Aorta (tissue), 5 donors: Measurements from ENCODE around the gene ZFAND3. TPM values are rescaled to one million over a fixed set of nuclear protein-coding genes. Genes with fewer than 3 reads are reported as not detected.
"Not testable (repeated sequence)": the region's sequence is repeated elsewhere in the genome, so short reads cannot be mapped to it uniquely, and the experiment has no call there.

Experiments used
- ATAC-seq: fragments of 200-7000 bp; cut with Tn5 transposase; one replicate; pipeline ENCODE4 v1.9.1; 2022; ENCODE audit warnings: moderate library complexity; ENCODE audit not compliant: low FRiP score
- DNase-seq, 2 donors: peaks; one replicate each; pipeline ENCODE4 v3.0.0-alpha.2; 2020
- H3K27ac ChIP-seq, 2 donors: one replicate each; pipeline ENCODE4 v1.5.1; 2013; ENCODE audit warnings: low read length in 2 of 2, mild to moderate bottlenecking in 2 of 2, moderate library complexity in 2 of 2, control low read depth in 1 of 2, inconsistent platforms in 1 of 2, low read depth in 1 of 2
- H3K27me3 ChIP-seq, 2 donors: one replicate each; pipeline ENCODE4 v1.6.1; 2013; ENCODE audit warnings: control low read depth in 1 of 2, low read length in 1 of 2, mild to moderate bottlenecking in 1 of 2, moderate library complexity in 1 of 2; ENCODE audit not compliant: insufficient read depth in 2 of 2, control insufficient read depth in 1 of 2
- H3K36me3 ChIP-seq, 2 donors: one replicate each; pipeline ENCODE4 v1.6.1; 2013; ENCODE audit warnings: control low read depth in 1 of 2, low read length in 1 of 2, mild to moderate bottlenecking in 1 of 2; ENCODE audit not compliant: insufficient read depth in 2 of 2, control insufficient read depth in 1 of 2
- H3K4me1 ChIP-seq, 2 donors: one replicate each; pipeline ENCODE4 v1.6.1; 2013; ENCODE audit warnings: low read length in 2 of 2, control low read depth in 1 of 2, mild to moderate bottlenecking in 1 of 2, moderate library complexity in 1 of 2; ENCODE audit not compliant: insufficient read depth in 2 of 2, control insufficient read depth in 1 of 2
- H3K4me3 ChIP-seq, 2 donors: one replicate each; pipeline ENCODE4 v1.5.1; 2013; ENCODE audit warnings: low read length in 2 of 2, control low read depth in 1 of 2, mild to moderate bottlenecking in 1 of 2
- H3K9me3 ChIP-seq: one replicate; pipeline ENCODE4 v1.6.1; 2013; ENCODE audit warnings: mild to moderate bottlenecking, low read length; ENCODE audit not compliant: control insufficient read depth
- WGBS, 2 donors: extraction: QIAGEN DNeasy Blood & Tissue Kit; methylation state at CpG; one replicate each; pipeline ENCODE4 v1.1.7; 2013; 5-methylcytosine and 5-hydroxymethylcytosine counted together
- intact Hi-C, 2 donors: fragments of 100-400 bp; cut with DNase I; formaldehyde crosslinking; loops; one replicate each; pipeline versions ENCODE4 v1.14.2 to v1.15.0; 2022
- polyA plus RNA-seq, 2 donors: library from polyadenylated mRNA; stranded (reverse); fragments of 200-250 nt; gene quantifications; one replicate each; pipeline ENCODE4 v1.2.3, GENCODE V29; 2013
- total RNA-seq, 2 donors: library from RNA; stranded (reverse); fragmentation: NEBNext Ultra II Directional; extraction: Animal tissue kit (Norgen Biotek cat#: 25700); gene quantifications; one replicate each; pipeline ENCODE4 v1.2.1, GENCODE V29; 2021
- donor health status: healthy with polysubstance abuse.
- donor health status: Bipolar disorder and iron deficiency.
- donor health status: DM: no; HTN: no; CAD: no.
- donor health status: DM: no; HTN: no; CAD: no.
- donor health status: DM: yes; HTN: yes; CAD: no.

ZFAND3 gene
- total and polyA plus RNA-seq, 4 donors: 29.6 to 86.0 (median 65.1) TPM

- intact Hi-C loops: no loop called here
- H3K27me3 ChIP-seq: no peaks in the 10 kb centered on the region
- ATAC-seq (no peak), DNase-seq (no peak)
- 65 to 76% methylated on average over 1 of the region's 1 CpG for WGBS, 2 donors
- no peak overlapping the region for H3K27ac ChIP-seq
- H3K4me1 ChIP-seq: peaks cover 7 to 16% of the 10 kb centered on the region in 2 donors
- H3K4me3 ChIP-seq: no peak overlapping the region
- H3K36me3 ChIP-seq: no peaks in the 10 kb centered on the region
- H3K9me3 ChIP-seq: no peaks in the 10 kb centered on the region
Observed at GRCh38 chr6:37987018-37987417, 167.5 kb downstream of the ZFAND3 start.

- WGBS, 2 donors: 61% methylated on average over 2 of the region's 2 CpGs
Observed at GRCh38 chr6:37987559-37987958, 168.0 kb downstream of the ZFAND3 start.

GRCh38 chr6:37988127-37988526 is 168.6 kb downstream of the ZFAND3 start:
- intact Hi-C loops: no loop called here
- H3K36me3 ChIP-seq: no peaks in the 10 kb centered on the region
- DNase-seq (no peak), ATAC-seq (no peak)
- no peak overlapping the region for H3K27ac ChIP-seq
- H3K9me3 ChIP-seq: no peaks in the 10 kb centered on the region
- H3K4me3 ChIP-seq: no peak overlapping the region
- H3K27me3 ChIP-seq: no peaks in the 10 kb centered on the region
- 32 to 64% methylated on average over 2 of the region's 2 CpGs for WGBS, 2 donors
- peaks cover 7 to 14% of the 10 kb centered on the region in 2 donors for H3K4me1 ChIP-seq

More at GRCh38 chr6:37987559-37987958, 168.0 kb downstream of the ZFAND3 start:
- H3K9me3 ChIP-seq: no peaks in the 10 kb centered on the region
- H3K27me3 ChIP-seq: no peaks in the 10 kb centered on the region
- intact Hi-C loops: no loop called here
- no peaks in the 10 kb centered on the region for H3K36me3 ChIP-seq
- ATAC-seq: no peak
- peaks cover 7 to 15% of the 10 kb centered on the region in 2 donors for H3K4me1 ChIP-seq
- no peak for DNase-seq
- peak overlapping the region in 1 of 2 donors; percentile 33 for H3K27ac ChIP-seq
- H3K4me3 ChIP-seq: no peak overlapping the region

GRCh38 chr6:37988696-37989095 is 169.2 kb downstream of the ZFAND3 start:
- Histone ChIP-seq H3K27ac (no peak overlapping the region), H3K27me3 (no peaks in the 10 kb centered on the region), H3K4me3 (no peak overlapping the region), H3K9me3 (no peaks in the 10 kb centered on the region), H3K36me3 (no peaks in the 10 kb centered on the region), H3K4me1 (peaks cover 7 to 14% of the 10 kb centered on the region in 2 donors)
- DNase-seq (no peak), ATAC-seq (no peak)
- intact Hi-C loops: no loop called here
- 19 to 28% methylated on average over 3 of the region's 3 CpGs for WGBS, 2 donors

- H3K4me1 ChIP-seq: peaks cover 7 to 17% of the 10 kb centered on the region in 2 donors
- H3K27me3 ChIP-seq: no peaks in the 10 kb centered on the region
- no peak for DNase-seq
- no peak overlapping the region for H3K4me3 ChIP-seq
- H3K9me3 ChIP-seq: no peaks in the 10 kb centered on the region
- H3K27ac ChIP-seq: peak overlapping the region in 1 of 2 donors; percentile 57
- 46% methylated on average over 6 of the region's 6 CpGs for WGBS, 2 donors
- no peaks in the 10 kb centered on the region for H3K36me3 ChIP-seq
- ATAC-seq: peak; percentile 72
- intact Hi-C loops: no loop called here
Observed at GRCh38 chr6:37990762-37991525, 171.4 kb downstream of the ZFAND3 start.

GRCh38 chr6:37992749-37993148 is 173.2 kb downstream of the ZFAND3 start:
- intact Hi-C loops: no loop called here
- no peaks in the 10 kb centered on the region for H3K27me3 ChIP-seq
- no peak for DNase-seq
- no peak for ATAC-seq
- no peaks in the 10 kb centered on the region for H3K9me3 ChIP-seq
- 87 to 91% methylated on average over 2 of the region's 2 CpGs for WGBS, 2 donors
- H3K36me3 ChIP-seq: no peaks in the 10 kb centered on the region
- H3K4me3 ChIP-seq: no peak overlapping the region
- peaks cover 7 to 14% of the 10 kb centered on the region in 2 donors for H3K4me1 ChIP-seq
- no peak overlapping the region for H3K27ac ChIP-seq

- H3K36me3 ChIP-seq, H3K4me3 ChIP-seq, intact Hi-C loops, ATAC-seq, H3K9me3 ChIP-seq, H3K27ac ChIP-seq, DNase-seq, H3K27me3 ChIP-seq: not testable (repeated sequence)
- 96% methylated on average over 7 of the region's 7 CpGs for WGBS, 2 donors
- peaks cover 7 to 12% of the 10 kb centered on the region in 2 donors for H3K4me1 ChIP-seq
Observed at GRCh38 chr6:37993194-37993593, 173.7 kb downstream of the ZFAND3 start.

- H3K36me3 ChIP-seq: no peaks in the 10 kb centered on the region
- no peaks in the 10 kb centered on the region for H3K27me3 ChIP-seq
- peaks cover 7 to 10% of the 10 kb centered on the region in 2 donors for H3K4me1 ChIP-seq
- H3K4me3 ChIP-seq: no peak overlapping the region
- ATAC-seq: no peak
- intact Hi-C loops: no loop called here
- WGBS, 2 donors: 81 to 88% methylated on average over 5 of the region's 5 CpGs
- DNase-seq: no peak
- no peaks in the 10 kb centered on the region for H3K9me3 ChIP-seq
- H3K27ac ChIP-seq: no peak overlapping the region
Observed at GRCh38 chr6:37993596-37993995, 174.1 kb downstream of the ZFAND3 start.

- ATAC-seq (no peak), DNase-seq (no peak)
- Histone ChIP-seq H3K4me3 (no peak overlapping the region), H3K9me3 (no peaks in the 10 kb centered on the region), H3K4me1 (peaks cover 7 to 9% of the 10 kb centered on the region in 2 donors), H3K27me3 (no peaks in the 10 kb centered on the region), H3K36me3 (no peaks in the 10 kb centered on the region), H3K27ac (no peak overlapping the region)
- 46 to 55% methylated on average over 2 of the region's 2 CpGs for WGBS, 2 donors
- intact Hi-C loops: no loop called here
Observed at GRCh38 chr6:37994223-37994622, 174.7 kb downstream of the ZFAND3 start.
